H1 (cell line): ENCODE results near the gene YTHDC2. TPM values are rescaled to one million over a fixed set of nuclear protein-coding genes. Genes with fewer than 3 reads are reported as not detected.

ENCODE experiments used
- BCL11A ChIP-seq, 2 experiments: IDR thresholded peaks; one replicate each; pipeline ENCODE4 v1.6.1; 2011; ENCODE audit warnings: low read depth in 2 of 2, low read length in 2 of 2, mild to moderate bottlenecking in 2 of 2
- EP300 ChIP-seq, 2 experiments: IDR thresholded peaks; 1 replicate in 1 of 2; 2 replicates in 1 of 2; pipeline ENCODE4 v1.6.1; 2011 to 2012; ENCODE audit warnings: low read depth in 2 of 2, low read length in 2 of 2, mild to moderate bottlenecking in 2 of 2, borderline replicate concordance in 1 of 2, inconsistent platforms in 1 of 2, moderate library complexity in 1 of 2
- SIRT6 ChIP-seq: IDR thresholded peaks from one replicate; pipeline ENCODE4 v1.7.1; 2012; ENCODE audit warnings: low read length, inconsistent platforms
- ZNF274 ChIP-seq: IDR thresholded peaks from 2 replicates; pipeline ENCODE4 v1.7.0; 2012; ENCODE audit warnings: low read length, borderline replicate concordance; ENCODE audit errors: extremely low read depth
- polyA plus RNA-seq, 7 experiments: library from polyadenylated mRNA; depleted of rRNA in 3 of 7; stranded (reverse) in 5 of 7; unstranded in 2 of 7; fragments of >200 nt in 5 of 7; fragments of 200-250 nt in 2 of 7; gene quantifications; 1 replicate in 5 of 7; 2 replicates in 1 of 7; 4 replicates in 1 of 7; pipeline versions ENCODE4 v1.2.1 to v1.2.3, GENCODE V29; 2011 to 2013; ENCODE audit warnings: missing spikeins in 2 of 7, mixed read lengths in 2 of 7
- total RNA-seq: library from RNA; stranded (reverse); fragmentation: NEBNext Ultra II Directional; extraction: Animal tissue kit (Norgen Biotek cat#: 25700); gene quantifications from 2 replicates; pipeline ENCODE4 v1.2.1, GENCODE V29; 2021
- TF ChIP-seq, protein P1 (sequence below), 3 experiments: IDR thresholded peaks; 1 replicate in 2 of 3; 2 replicates in 1 of 3; pipeline versions ENCODE4 v1.5.1 to v1.6.1; 2011; ENCODE audit warnings: low read length in 3 of 3, mild to moderate bottlenecking in 3 of 3, inconsistent platforms in 2 of 3, low read depth in 1 of 3, moderate library complexity in 1 of 3; ENCODE audit not compliant: insufficient read depth in 1 of 3; ENCODE audit errors: control extremely low read depth in 1 of 3
- TF ChIP-seq, protein P2 (sequence below): IDR thresholded peaks from 2 replicates; pipeline ENCODE4 v1.6.1; 2012; ENCODE audit warnings: inconsistent platforms

YTHDC2 gene
- total and polyA plus RNA-seq, 2 of the 8 experiments (the other 6 are each of a cell fraction or from before 2014, with no cell fraction given), result 4.3 to 20.1 TPM

DNA sequence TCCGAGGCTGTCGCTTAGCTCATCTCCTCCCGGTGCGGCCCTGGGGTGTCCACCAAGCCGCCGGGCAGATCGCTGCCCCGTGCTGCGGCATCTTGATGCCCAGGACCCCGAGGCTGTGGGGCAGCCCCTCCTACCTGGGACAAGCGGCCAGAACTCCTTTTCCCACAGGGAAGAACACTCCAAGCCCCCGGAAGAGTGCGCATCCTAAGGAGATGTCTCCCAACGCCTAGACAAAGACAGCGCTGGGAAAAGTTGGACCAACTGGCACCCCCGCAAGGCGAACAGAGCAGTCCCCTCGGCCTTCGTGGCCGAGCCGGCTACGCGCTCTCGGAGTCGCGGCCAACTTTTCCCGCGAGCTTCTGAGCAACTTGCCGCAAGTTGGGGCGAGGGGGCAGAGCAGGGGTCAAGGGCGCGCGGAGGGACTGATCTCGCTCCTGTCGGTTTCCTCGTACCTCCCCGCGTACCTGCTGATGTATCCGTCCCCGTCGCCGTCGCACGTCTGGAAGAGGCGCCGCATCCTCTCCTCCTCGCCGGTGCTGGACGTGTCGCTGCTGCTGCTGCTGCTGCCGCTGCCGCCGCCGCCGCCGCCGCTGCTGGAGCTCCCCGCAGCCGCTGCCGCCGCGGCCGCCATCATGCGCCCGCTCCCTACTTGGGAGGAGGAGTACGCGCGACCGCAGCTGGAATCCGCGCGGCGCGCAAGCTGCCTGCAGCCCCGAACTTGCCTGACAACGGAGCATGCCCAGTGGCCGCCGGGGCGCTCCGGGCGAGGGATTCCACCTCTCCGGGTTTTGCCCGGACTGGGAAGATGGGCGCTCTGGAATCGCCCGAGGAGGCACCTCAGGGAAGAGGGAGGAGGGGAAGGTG is 25.5 kb upstream of the YTHDC2 start, which contains the start of gene MCC (continued):
- TF ChIP-seq, protein P1, sequence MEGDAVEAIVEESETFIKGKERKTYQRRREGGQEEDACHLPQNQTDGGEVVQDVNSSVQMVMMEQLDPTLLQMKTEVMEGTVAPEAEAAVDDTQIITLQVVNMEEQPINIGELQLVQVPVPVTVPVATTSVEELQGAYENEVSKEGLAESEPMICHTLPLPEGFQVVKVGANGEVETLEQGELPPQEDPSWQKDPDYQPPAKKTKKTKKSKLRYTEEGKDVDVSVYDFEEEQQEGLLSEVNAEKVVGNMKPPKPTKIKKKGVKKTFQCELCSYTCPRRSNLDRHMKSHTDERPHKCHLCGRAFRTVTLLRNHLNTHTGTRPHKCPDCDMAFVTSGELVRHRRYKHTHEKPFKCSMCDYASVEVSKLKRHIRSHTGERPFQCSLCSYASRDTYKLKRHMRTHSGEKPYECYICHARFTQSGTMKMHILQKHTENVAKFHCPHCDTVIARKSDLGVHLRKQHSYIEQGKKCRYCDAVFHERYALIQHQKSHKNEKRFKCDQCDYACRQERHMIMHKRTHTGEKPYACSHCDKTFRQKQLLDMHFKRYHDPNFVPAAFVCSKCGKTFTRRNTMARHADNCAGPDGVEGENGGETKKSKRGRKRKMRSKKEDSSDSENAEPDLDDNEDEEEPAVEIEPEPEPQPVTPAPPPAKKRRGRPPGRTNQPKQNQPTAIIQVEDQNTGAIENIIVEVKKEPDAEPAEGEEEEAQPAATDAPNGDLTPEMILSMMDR (IDR thresholded peaks at IDR 0.05; ENCODE audit: control extremely low read depth in 1 of 3, insufficient read depth in 1 of 3, low read depth in 1 of 3, low read length in 3 of 3), result no peak; a peak in 1 of 4 replicates
- TF ChIP-seq BCL11A (IDR thresholded peaks at IDR 0.05; ENCODE audit: low read depth in 2 of 2, low read length in 2 of 2), result no peak
- TF ChIP-seq ZNF274, result no peak
- peak in 1 of 2 experiments; percentile 57; a peak in 1 of 3 replicates for TF ChIP-seq EP300 (IDR thresholded peaks at IDR 0.05; ENCODE audit: borderline replicate concordance in 1 of 2, low read depth in 2 of 2, low read length in 2 of 2)
- TF ChIP-seq, protein P2, sequence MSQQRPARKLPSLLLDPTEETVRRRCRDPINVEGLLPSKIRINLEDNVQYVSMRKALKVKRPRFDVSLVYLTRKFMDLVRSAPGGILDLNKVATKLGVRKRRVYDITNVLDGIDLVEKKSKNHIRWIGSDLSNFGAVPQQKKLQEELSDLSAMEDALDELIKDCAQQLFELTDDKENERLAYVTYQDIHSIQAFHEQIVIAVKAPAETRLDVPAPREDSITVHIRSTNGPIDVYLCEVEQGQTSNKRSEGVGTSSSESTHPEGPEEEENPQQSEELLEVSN, result peak; percentile 55
- TF ChIP-seq SIRT6, result no peak
- TF ChIP-seq, all 59 proteins: peak for 21
